Measurements from ENCODE around the gene SMAD1. TPM values are rescaled to one million over a fixed set of nuclear protein-coding genes. Genes with fewer than 3 reads are reported as not detected.

Gene SMAD1
- total and polyA plus RNA-seq, 2 of the 4 experiments (the other 2 are of a cell fraction), result 11.6 to 17.6 TPM

- no peak overlapping the region for H3K56ac ChIP-seq (ENCODE audit: extremely low read depth, insufficient read depth, low read length)
- H3K9me3 ChIP-seq (ENCODE audit: control insufficient read depth, insufficient read depth, low read length), result no peaks in the 10 kb centered on the region
- TF ChIP-seq CHD1 (IDR thresholded peaks at IDR 0.05; ENCODE audit: low read depth, low read length) (no peak), USF2 (IDR thresholded peaks at IDR 0.05; ENCODE audit: low read depth, low read length) (no peak), CTCF (conservative IDR thresholded peaks at IDR 0.05; ENCODE audit: low read depth, low read length) (no peak), RFX5 (IDR thresholded peaks at IDR 0.05; ENCODE audit: low read depth, low read length) (no peak), MAFK (IDR thresholded peaks at IDR 0.05; ENCODE audit: low read depth, low read length) (no peak), MXI1 (IDR thresholded peaks at IDR 0.05; ENCODE audit: borderline replicate concordance, low read depth, low read length) (no peak), NFE2L2 (IDR thresholded peaks at IDR 0.05; ENCODE audit: low read depth, low read length) (no peak), POLR2A (IDR thresholded peaks at IDR 0.05; ENCODE audit: low read depth, low read length) (no peak), CEBPB (IDR thresholded peaks at IDR 0.05; ENCODE audit: low read depth, low read length) (no peak), SMC3 (IDR thresholded peaks at IDR 0.05; ENCODE audit: low read depth, low read length) (no peak), RCOR1 (IDR thresholded peaks at IDR 0.05; ENCODE audit: insufficient replicate concordance, low read length) (no peak), MAZ (IDR thresholded peaks at IDR 0.05; ENCODE audit: borderline replicate concordance, low read depth, low read length) (no peak), FOS (IDR thresholded peaks at IDR 0.05; ENCODE audit: low read depth, low read length) (no peak), RAD21 (IDR thresholded peaks at IDR 0.05; ENCODE audit: low read length) (no peak), BHLHE40 (IDR thresholded peaks at IDR 0.05; ENCODE audit: low read depth, low read length) (no peak)
- TF ChIP-seq, protein P1, sequence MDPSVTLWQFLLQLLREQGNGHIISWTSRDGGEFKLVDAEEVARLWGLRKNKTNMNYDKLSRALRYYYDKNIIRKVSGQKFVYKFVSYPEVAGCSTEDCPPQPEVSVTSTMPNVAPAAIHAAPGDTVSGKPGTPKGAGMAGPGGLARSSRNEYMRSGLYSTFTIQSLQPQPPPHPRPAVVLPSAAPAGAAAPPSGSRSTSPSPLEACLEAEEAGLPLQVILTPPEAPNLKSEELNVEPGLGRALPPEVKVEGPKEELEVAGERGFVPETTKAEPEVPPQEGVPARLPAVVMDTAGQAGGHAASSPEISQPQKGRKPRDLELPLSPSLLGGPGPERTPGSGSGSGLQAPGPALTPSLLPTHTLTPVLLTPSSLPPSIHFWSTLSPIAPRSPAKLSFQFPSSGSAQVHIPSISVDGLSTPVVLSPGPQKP (IDR thresholded peaks at IDR 0.05; ENCODE audit: borderline replicate concordance, low read depth, low read length), result no peak
- no CpG with 5 or more reads among the region's 4 CpGs for WGBS, 2 experiments (ENCODE audit: extremely low coverage in 2 of 2, insufficient read length in 1 of 2)
- intact Hi-C loops (cut with micrococcal nuclease), result no loop called here
- ChIA-PET CTCF (no interaction called here), POLR2A (ENCODE audit: unreplicated experiment) (no interaction called here)
- ATAC-seq (ENCODE audit: low read depth) (no peak), DNase-seq (no peak)
- no peak overlapping the region for H3K4me3 ChIP-seq (ENCODE audit: insufficient read depth, low read depth, low read length)
- H2AFZ ChIP-seq (replicated peaks; ENCODE audit: low read length, poor library complexity), result no peak overlapping the region
- no peak overlapping the region for H4K8ac ChIP-seq (ENCODE audit: low read depth in 2 of 2, low read length in 2 of 2)
- H3K14ac ChIP-seq (replicated peaks; ENCODE audit: low read depth, low read length), result no peak overlapping the region
- in situ Hi-C loops (cut with MboI; ENCODE audit: low sequenced_read_pairs), result no loop called here
- dilution Hi-C loops (cut with HindIII; ENCODE audit: low sequenced_read_pairs, unreplicated experiment), result no loop called here
- peaks cover 2% of the 10 kb centered on the region; the same call in 1 of the 2 replicates for H3K4me1 ChIP-seq (ENCODE audit: control insufficient read depth, insufficient read depth, low read length)
- no peak overlapping the region for H4K91ac ChIP-seq (ENCODE audit: insufficient read depth, low read depth, low read length)
- no peak overlapping the region for H2BK5ac ChIP-seq (ENCODE audit: low read depth, low read length, poor library complexity, severe bottlenecking)
- no peaks in the 10 kb centered on the region for H3K27me3 ChIP-seq (ENCODE audit: control insufficient read depth, insufficient read depth, low read length)
- peaks cover 17 to 24% of the 10 kb centered on the region in 2 experiments for H3K79me1 ChIP-seq (ENCODE audit: low read depth in 1 of 2, low read length in 2 of 2)
- H3K23ac ChIP-seq (ENCODE audit: low read depth, low read length), result no peak overlapping the region
- H4K20me1 ChIP-seq (ENCODE audit: insufficient read depth, low read length), result peaks cover 14% of the 10 kb centered on the region; the same call in 1 of the 2 replicates
- no peak overlapping the region for H4K5ac ChIP-seq (ENCODE audit: low read depth, low read length)
- no peaks in the 10 kb centered on the region; the same call in 1 of the 2 replicates for H3K9me1 ChIP-seq (ENCODE audit: insufficient read depth, low read length)
- H2BK120ac ChIP-seq (ENCODE audit: low read depth, low read length), result no peak overlapping the region
- no peak overlapping the region for H2BK20ac ChIP-seq (ENCODE audit: low read depth, low read length)
- H2BK15ac ChIP-seq (ENCODE audit: low read depth, low read length), result no peak overlapping the region
- H3K27ac ChIP-seq (ENCODE audit: insufficient read depth, low read length), result no peak overlapping the region
- no peak overlapping the region for H2AK5ac ChIP-seq (ENCODE audit: low read depth, low read length)
- no TSS peak for BruUV-seq (replicated peaks)
- no peak overlapping the region for H2AK9ac ChIP-seq (replicated peaks; ENCODE audit: low read depth, low read length, poor library complexity)
- H3K4ac ChIP-seq (ENCODE audit: low read depth, low read length), result no peak overlapping the region
- no peak overlapping the region for H3K4me2 ChIP-seq (ENCODE audit: low read depth, low read length)
- peaks cover 3% of the 10 kb centered on the region; the same call in 1 of the 2 replicates for H3K36me3 ChIP-seq (ENCODE audit: control insufficient read depth, insufficient read depth, low read length)
- no peak overlapping the region for H3K18ac ChIP-seq (ENCODE audit: low read depth, low read length)
- H3K9ac ChIP-seq (ENCODE audit: low read depth, low read length), result no peak overlapping the region
Measured at GRCh38 chr4:145494666-145495270, 13.1 kb downstream of the SMAD1 start.
